Kidney (tissue), 14 donors: ENCODE data around the gene TMOD1. TPM values are rescaled to one million over a fixed set of nuclear protein-coding genes. Genes with fewer than 3 reads are reported as not detected.

Experiments used
- DNase-seq, 5 donors: peaks; one replicate each; pipeline ENCODE4 v3.0.0-alpha.2; 2013 to 2020
- FAIRE-seq: peaks from 2 replicates; lab custom pipeline; 2012; peaks lifted over from hg19 to GRCh38; lab: Jason Lieb, UNC
- H3K27ac ChIP-seq, 2 donors: one replicate each; pipeline ENCODE4 v1.7.0; 2013; ENCODE audit warnings: low read depth in 2 of 2, low read length in 2 of 2, inconsistent platforms in 1 of 2
- H3K27me3 ChIP-seq: one replicate; pipeline ENCODE4 v1.7.1; 2013; ENCODE audit warnings: low read length, inconsistent platforms; ENCODE audit not compliant: control insufficient read depth, insufficient read depth
- H3K36me3 ChIP-seq, 3 donors: one replicate each; pipeline versions ENCODE4 v1.7.0 to v1.7.1; 2013; ENCODE audit warnings: low read length in 3 of 3, control low read depth in 1 of 3, inconsistent platforms in 1 of 3; ENCODE audit not compliant: insufficient read depth in 3 of 3, control insufficient read depth in 2 of 3
- H3K4me1 ChIP-seq, 3 donors: one replicate each; pipeline versions ENCODE4 v1.7.0 to v1.7.1; 2013; ENCODE audit warnings: low read length in 3 of 3, inconsistent platforms in 1 of 3, low read depth in 1 of 3; ENCODE audit not compliant: control insufficient read depth in 2 of 3, insufficient read depth in 2 of 3
- H3K4me3 ChIP-seq, 3 donors: one replicate each; pipeline versions ENCODE4 v1.7.0 to v1.8.1; 2013; ENCODE audit warnings: low read length in 3 of 3, control low read depth in 1 of 3, inconsistent platforms in 1 of 3
- H3K9ac ChIP-seq, 3 donors: one replicate each; pipeline versions ENCODE4 v1.7.0 to v1.7.1; 2013; ENCODE audit warnings: low read length in 3 of 3, control low read depth in 1 of 3, inconsistent platforms in 1 of 3
- H3K9me3 ChIP-seq, 3 donors: one replicate each; pipeline versions ENCODE4 v1.7.0 to v1.7.1; 2013; ENCODE audit warnings: low read length in 3 of 3, control low read depth in 1 of 3, inconsistent platforms in 1 of 3; ENCODE audit not compliant: control insufficient read depth in 2 of 3, insufficient read depth in 1 of 3
- intact Hi-C: fragments of 100-400 bp; cut with DNase I; formaldehyde crosslinking; loops from one replicate; pipeline ENCODE4 v1.11.1; 2022
- polyA plus RNA-seq: library from polyadenylated mRNA; stranded (reverse); fragments of 350-450 nt; fragmentation: Illumina TruSeq; extraction: RNeasy Lipid Tissue Mini Kit (QIAGEN cat#74804); gene quantifications from one replicate; pipeline ENCODE4 v1.2.3, GENCODE V29; 2014; ENCODE audit warnings: low read depth, low replicate concordance; ENCODE audit not compliant: insufficient read depth
- total RNA-seq: library from RNA; stranded (reverse); fragmentation: NEBNext Ultra II Directional; extraction: Animal tissue kit (Norgen Biotek cat#: 25700); gene quantifications from one replicate; pipeline ENCODE4 v1.2.1, GENCODE V29; 2021
- TF ChIP-seq, protein P1 (sequence below): IDR thresholded peaks from 3 replicates; pipeline ENCODE4 v1.5.1; 2012; ENCODE audit warnings: mild to moderate bottlenecking, moderate library complexity, borderline replicate concordance; ENCODE audit not compliant: insufficient read depth; ENCODE audit errors: extremely low read depth
- donor health status: control.
- donor health status: control.
- donor health status: control.
- donor health status: control.
- donor health status: control.
- donor health status: DM: yes; HTN: yes; CAD: no.
- donor health status: Normal renal cell carcinoma (clear cell type).

Gene TMOD1
- total and polyA plus RNA-seq, 2 donors from 2014 or later = 8.1 to 14.9 TPM

DNA sequence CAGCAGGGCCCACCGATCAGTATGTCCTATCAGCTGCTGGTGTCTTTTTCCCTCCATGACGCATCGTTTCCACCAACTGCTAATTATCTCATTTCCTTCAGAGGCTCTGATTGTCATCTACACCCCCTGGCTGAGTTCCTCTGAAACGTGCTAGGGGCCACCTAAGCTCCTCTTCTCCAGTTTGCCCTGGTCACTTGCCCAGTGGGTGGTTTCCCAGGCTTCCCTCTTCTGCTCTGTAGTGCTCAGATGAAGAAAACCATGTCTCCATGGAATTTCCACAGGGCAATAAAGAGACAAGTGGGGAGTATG, 66.4 kb downstream of the TMOD1 start:
- intact Hi-C loops = no loop called here
- FAIRE-seq = no peak
- H3K9ac ChIP-seq = no peak overlapping the region
- H3K36me3 ChIP-seq = no peaks in the 10 kb centered on the region
- H3K4me3 ChIP-seq = no peak overlapping the region
- no peaks in the 10 kb centered on the region for H3K27me3 ChIP-seq
- TF ChIP-seq, protein P1, sequence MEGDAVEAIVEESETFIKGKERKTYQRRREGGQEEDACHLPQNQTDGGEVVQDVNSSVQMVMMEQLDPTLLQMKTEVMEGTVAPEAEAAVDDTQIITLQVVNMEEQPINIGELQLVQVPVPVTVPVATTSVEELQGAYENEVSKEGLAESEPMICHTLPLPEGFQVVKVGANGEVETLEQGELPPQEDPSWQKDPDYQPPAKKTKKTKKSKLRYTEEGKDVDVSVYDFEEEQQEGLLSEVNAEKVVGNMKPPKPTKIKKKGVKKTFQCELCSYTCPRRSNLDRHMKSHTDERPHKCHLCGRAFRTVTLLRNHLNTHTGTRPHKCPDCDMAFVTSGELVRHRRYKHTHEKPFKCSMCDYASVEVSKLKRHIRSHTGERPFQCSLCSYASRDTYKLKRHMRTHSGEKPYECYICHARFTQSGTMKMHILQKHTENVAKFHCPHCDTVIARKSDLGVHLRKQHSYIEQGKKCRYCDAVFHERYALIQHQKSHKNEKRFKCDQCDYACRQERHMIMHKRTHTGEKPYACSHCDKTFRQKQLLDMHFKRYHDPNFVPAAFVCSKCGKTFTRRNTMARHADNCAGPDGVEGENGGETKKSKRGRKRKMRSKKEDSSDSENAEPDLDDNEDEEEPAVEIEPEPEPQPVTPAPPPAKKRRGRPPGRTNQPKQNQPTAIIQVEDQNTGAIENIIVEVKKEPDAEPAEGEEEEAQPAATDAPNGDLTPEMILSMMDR = no peak
- H3K27ac ChIP-seq = no peak overlapping the region
- no peaks in the 10 kb centered on the region for H3K9me3 ChIP-seq
- H3K4me1 ChIP-seq = peaks cover 0 to 3% (median 0%) of the 10 kb centered on the region in 3 donors
- DNase-seq = peak in 1 of 5 donors; percentile 7

DNA sequence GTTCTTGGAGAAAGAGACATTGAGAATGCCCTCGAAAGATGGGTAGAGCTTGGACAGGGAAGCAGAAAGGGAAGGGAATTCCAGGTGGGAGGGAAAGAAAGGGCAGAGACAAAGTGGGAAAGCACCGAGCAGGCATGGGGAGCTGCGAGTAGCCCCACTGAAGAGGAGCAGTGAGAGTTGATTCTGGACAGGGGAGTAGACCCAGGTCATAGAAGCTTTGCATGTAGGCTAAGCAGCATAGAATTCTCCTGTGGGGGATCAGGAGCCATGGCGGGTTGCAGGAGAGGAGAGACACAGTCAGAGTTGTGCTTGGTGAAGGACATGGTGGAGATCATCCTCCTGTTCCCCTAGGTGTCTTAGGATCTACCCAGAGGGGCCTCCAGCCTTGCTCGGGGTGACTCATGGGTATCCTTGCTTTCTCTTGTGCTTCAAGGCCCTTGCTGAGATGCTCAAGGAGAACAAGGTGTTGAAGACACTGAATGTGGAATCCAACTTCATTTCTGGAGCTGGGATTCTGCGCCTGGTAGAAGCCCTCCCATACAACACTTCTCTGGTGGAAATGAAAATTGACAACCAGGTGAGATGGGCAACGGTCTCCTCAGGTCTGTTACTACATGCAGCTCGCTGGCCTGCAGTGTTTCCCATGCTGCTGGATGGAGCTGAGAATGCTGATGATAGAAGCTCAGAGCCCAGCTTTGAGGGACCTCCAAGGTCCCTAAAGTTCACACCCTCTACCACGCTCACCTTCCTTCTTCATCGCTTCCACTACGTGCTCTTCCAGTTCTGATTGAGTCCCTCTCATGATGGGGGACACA, 67.2 kb downstream of the TMOD1 start:
- Histone ChIP-seq H3K4me1 (peaks cover 0 to 3% (median 0%) of the 10 kb centered on the region in 3 donors), H3K4me3 (no peak overlapping the region), H3K9ac (no peak overlapping the region), H3K9me3 (no peaks in the 10 kb centered on the region), H3K27me3 (no peaks in the 10 kb centered on the region), H3K36me3 (no peaks in the 10 kb centered on the region), H3K27ac (no peak overlapping the region)
- FAIRE-seq (no peak), DNase-seq (peak in 1 of 5 donors; percentile 17)
- TF ChIP-seq, protein P1 = no peak
- intact Hi-C loops = no loop called here

DNA sequence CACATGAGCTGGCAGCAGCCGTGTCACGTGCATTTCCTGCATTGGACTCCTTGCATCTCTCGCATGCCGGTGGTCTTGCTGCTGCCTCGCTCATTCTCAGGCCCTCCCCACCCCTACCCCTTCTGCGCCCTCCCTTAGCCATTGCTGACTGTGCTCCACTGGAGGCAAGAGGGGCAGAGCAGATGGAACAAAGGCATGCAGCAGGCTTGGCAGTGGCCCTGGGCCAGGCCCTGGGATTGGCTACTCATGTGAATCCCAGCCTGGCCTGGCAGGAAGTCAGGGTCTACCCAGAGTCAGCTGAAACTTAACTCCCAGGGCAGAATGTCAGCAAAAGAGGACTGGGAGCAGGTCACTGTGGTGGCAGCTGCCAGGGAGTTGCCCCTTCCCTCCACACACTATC, 69.4 kb downstream of the TMOD1 start:
- Histone ChIP-seq H3K27ac (no peak overlapping the region), H3K9me3 (no peaks in the 10 kb centered on the region), H3K4me1 (no peaks in the 10 kb centered on the region), H3K27me3 (no peaks in the 10 kb centered on the region), H3K4me3 (no peak overlapping the region), H3K9ac (no peak overlapping the region), H3K36me3 (no peaks in the 10 kb centered on the region)
- DNase-seq = peak in 1 of 5 donors; percentile 16
- FAIRE-seq = no peak
- intact Hi-C loops = no loop called here
- TF ChIP-seq, protein P1 = no peak

DNA sequence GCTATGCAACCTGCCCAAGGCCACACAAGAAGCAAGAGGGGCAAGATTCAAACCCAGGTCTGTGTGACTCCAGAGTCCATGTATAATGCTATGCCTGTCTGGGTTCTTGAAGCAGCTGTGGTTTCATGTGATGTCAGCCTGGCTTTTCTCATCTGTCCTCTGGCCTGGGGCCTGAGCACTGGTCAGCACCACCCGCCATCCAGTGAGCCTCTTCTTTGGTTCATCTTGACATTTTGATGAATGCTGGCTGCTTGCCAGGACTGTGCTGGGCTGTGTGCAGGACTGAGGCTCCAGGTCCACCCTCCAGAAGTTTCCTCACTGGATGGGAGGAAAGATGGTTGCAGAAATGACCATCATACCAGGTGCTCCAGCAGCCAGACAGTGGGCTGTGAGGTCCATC, 70.2 kb downstream of the TMOD1 start:
- intact Hi-C loops = no loop called here
- H3K27ac ChIP-seq = no peak overlapping the region
- no peak overlapping the region for H3K9ac ChIP-seq
- H3K4me1 ChIP-seq = no peaks in the 10 kb centered on the region
- H3K4me3 ChIP-seq = no peak overlapping the region
- DNase-seq (peak in 2 of 5 donors; percentile 32 to 42), FAIRE-seq (no peak)
- TF ChIP-seq, protein P1 = no peak
- H3K36me3 ChIP-seq = no peaks in the 10 kb centered on the region
- H3K27me3 ChIP-seq = no peaks in the 10 kb centered on the region
- H3K9me3 ChIP-seq = no peaks in the 10 kb centered on the region
